ENCODE data around the gene ENTPD6.

- TF ChIP-seq GATA2 (IDR thresholded peaks at IDR 0.05; ENCODE audit: low read depth, low read length) (no peak), GATA3 (IDR thresholded peaks at IDR 0.05; ENCODE audit: low read depth, low read length) (no peak)
These were observed 79.6 kb downstream of the ENTPD6 start for GRCh38 chr20:25274891-25275812.
